ENCODE measurements around the gene SLC66A3. TPM values are rescaled to one million over a fixed set of nuclear protein-coding genes. Genes with fewer than 3 reads are reported as not detected.
"Not testable (repeated sequence)": the region's sequence is repeated elsewhere in the genome, so short reads cannot be mapped to it uniquely, and the experiment has no call there.

SLC66A3 gene
- total and polyA plus RNA-seq, 10 donors, result 16.8 to 82.1 (median 37.3) TPM

DNA sequence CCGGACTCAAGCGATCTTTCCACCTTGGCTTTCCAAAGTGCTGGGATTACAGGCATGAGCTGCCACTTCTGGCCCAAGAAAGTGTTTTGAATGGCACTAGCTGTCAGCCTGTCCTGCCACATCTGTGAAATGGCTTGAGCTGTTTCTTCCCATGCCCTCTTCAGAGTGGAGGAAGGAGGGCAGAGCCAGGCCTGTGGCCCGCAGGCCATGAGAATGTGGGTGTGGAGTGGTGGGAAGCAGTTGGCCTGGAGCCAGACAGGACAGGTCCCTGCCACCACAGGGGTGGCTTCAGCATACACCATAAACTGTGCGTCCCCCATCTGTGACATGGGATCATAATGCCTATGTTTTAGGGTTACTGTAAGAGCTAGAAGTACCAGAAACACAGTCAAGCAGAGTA, 6.5 kb downstream of the SLC66A3 start:
- peaks cover 0 to 44% (median 0%) of the 10 kb centered on the region in 6 donors for H3K36me3 ChIP-seq
- WGBS, 5 donors, result 88 to 98% (median 94%) methylated on average over 4 of the region's 4 CpGs
- peak; percentile 62 for DNase-seq
- peak overlapping the region in 5 of 8 donors; percentile 66 to 92 (median 77) for H3K27ac ChIP-seq
- peaks cover 6 to 53% (median 31%) of the 10 kb centered on the region in 6 donors for H3K4me1 ChIP-seq
- no peak overlapping the region for H3K4me3 ChIP-seq
- no peaks in the 10 kb centered on the region for H3K27me3 ChIP-seq (replicated peaks in 1 of 7)
- TF ChIP-seq POLR2A (IDR thresholded peaks at IDR 0.05) (no peak), POLR2AphosphoS5 (IDR thresholded peaks at IDR 0.05) (no peak), CTCF (IDR thresholded peaks at IDR 0.05 in 8 of 11, conservative IDR thresholded peaks at IDR 0.05 in 3 of 11) (no peak)
- intact Hi-C loops (cut with DNase I; ENCODE audit: low total_unique reads), result no loop called here
- no peaks in the 10 kb centered on the region for H3K9me3 ChIP-seq

DNA sequence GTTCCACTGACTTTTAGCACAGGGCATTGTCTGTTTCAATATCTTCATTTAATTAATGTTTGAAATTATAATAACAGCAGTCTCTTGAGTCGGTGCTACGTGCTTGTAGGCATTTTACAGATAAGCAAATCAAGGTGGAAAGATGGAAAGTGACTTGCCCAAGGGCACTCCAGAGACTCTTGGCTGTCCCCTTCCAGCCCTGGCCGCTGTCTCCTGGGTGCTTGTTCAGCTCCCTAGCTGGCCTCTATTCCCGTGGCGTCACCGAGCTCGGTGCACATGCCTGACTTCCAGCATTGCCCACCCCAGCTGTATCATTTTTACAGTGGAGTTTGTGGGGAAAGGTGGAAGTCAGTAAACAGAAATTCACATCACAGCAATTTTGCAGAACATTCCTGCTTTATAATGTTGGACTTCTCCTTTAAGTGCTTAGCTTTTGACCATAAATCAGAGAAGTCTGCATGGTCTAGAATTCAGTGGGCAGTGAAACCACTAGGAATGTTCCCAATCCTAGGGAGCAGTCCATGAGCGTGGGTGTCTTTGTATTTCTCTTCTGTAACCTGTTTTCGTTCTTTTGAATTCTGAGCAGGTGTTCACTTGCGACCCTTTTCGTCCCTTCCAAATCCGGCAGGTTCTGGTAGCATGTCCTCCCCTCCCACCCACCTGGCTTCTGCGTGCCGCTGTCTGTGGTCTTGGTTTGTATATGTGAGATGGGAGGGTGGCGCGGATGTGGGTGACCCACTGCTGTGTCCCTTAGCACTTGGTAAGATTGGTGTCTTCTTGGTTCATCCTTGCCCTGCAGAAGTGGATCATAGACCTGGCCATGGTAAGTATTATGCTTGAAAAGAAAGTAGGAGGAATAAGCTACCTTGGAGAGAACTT, 8.4 kb downstream of the SLC66A3 start:
- Histone ChIP-seq H3K27me3 (replicated peaks in 1 of 7) (no peaks in the 10 kb centered on the region), H3K36me3 (peaks cover 0 to 44% (median 0%) of the 10 kb centered on the region in 6 donors), H3K4me3 (no peak overlapping the region), H3K27ac (peak overlapping the region in 4 of 8 donors; percentile 2 to 40 (median 28)), H3K9me3 (no peaks in the 10 kb centered on the region), H3K4me1 (peaks cover 5 to 37% (median 19%) of the 10 kb centered on the region in 6 donors)
- WGBS, 5 donors, result 92 to 94% (median 93%) methylated on average over 16 of the region's 16 CpGs
- DNase-seq, result peak; percentile 60
- TF ChIP-seq POLR2A (IDR thresholded peaks at IDR 0.05) (no peak), CTCF (IDR thresholded peaks at IDR 0.05 in 8 of 11, conservative IDR thresholded peaks at IDR 0.05 in 3 of 11) (no peak), POLR2AphosphoS5 (IDR thresholded peaks at IDR 0.05) (no peak)
- intact Hi-C loops (cut with DNase I; ENCODE audit: low total_unique reads), result no loop called here

- peaks cover 3 to 24% (median 17%) of the 10 kb centered on the region in 6 donors for H3K4me1 ChIP-seq
- peak; percentile 75 for DNase-seq
- peak overlapping the region in 2 of 8 donors; percentile 30 to 36 for H3K27ac ChIP-seq
- intact Hi-C loops (cut with DNase I; ENCODE audit: low total_unique reads); H3K27me3 ChIP-seq (replicated peaks in 1 of 7); H3K9me3 ChIP-seq; H3K4me3 ChIP-seq: not testable (repeated sequence)
- H3K36me3 ChIP-seq, result peaks cover 0 to 36% (median 0%) of the 10 kb centered on the region in 6 donors
- WGBS, 5 donors, result 96 to 98% (median 96%) methylated on average over 12 to 28 of the region's 28 CpGs
Observed at GRCh38 chr2:11165046-11165445, 9.8 kb downstream of the SLC66A3 start.

DNA sequence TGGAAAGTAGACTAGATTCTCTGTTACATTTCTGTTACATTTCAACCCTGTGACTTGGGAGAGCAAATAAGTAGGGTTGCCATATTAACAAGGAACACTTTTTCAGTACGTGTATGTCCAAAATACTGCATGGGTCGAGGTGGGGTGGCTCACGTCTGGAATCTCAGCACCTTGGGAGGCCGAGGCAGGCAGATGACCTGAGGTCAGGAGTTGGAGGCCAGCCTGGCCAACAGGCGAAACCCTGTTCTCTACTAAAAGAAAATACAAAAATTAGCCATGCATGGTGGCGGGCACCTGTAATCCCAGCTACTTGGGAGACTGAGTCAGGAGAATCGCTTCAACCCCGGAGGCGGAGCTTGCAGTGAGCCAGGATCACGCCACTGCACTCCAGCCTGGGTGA, 11.2 kb downstream of the SLC66A3 start:
- 87 to 94% (median 91%) methylated on average over 10 of the region's 10 CpGs for WGBS, 5 donors
- no peak for TF ChIP-seq CTCF (IDR thresholded peaks at IDR 0.05 in 8 of 11, conservative IDR thresholded peaks at IDR 0.05 in 3 of 11)
- TF ChIP-seq POLR2AphosphoS5 (IDR thresholded peaks at IDR 0.05), result no peak
- TF ChIP-seq POLR2A (IDR thresholded peaks at IDR 0.05), result no peak
- DNase-seq, result peak; percentile 14
- H3K27me3 ChIP-seq (replicated peaks in 1 of 7), result no peaks in the 10 kb centered on the region
- peaks cover 0 to 27% (median 0%) of the 10 kb centered on the region in 6 donors for H3K36me3 ChIP-seq
- intact Hi-C loops (cut with DNase I; ENCODE audit: low total_unique reads), result no loop called here
- H3K9me3 ChIP-seq, result no peaks in the 10 kb centered on the region
- H3K4me3 ChIP-seq, result no peak overlapping the region
- H3K4me1 ChIP-seq, result peaks cover 0 to 11% (median 5%) of the 10 kb centered on the region in 6 donors
- H3K27ac ChIP-seq, result peak overlapping the region in 3 of 8 donors; percentile 20 to 41 (median 23)

Measured in spleen (tissue), 11 donors.